ENCODE measurements around the gene ERG. TPM values are rescaled to one million over a fixed set of nuclear protein-coding genes. Genes with fewer than 3 reads are reported as not detected.

Gene ERG
- total and polyA plus RNA-seq, 8 donors = 21.7 to 48.1 (median 36.8) TPM

DNA sequence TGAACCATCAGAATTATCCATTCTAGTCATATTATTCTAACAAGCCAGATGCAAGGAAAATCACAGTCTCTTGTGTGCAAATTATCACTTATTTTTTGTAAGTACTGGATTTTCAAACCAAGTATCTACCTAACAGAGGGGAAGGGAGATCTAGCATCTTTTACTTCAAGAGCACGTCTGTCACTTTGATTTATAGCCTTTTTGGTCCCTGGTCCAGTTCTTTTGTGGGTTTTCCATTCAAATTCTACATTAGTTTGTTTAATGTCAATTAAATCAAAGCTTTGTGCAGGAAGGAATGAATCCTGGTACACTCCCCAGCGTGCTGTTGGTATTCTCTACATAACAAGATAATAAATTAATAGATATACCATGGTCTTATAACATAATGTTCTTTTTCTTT is 43.6 kb downstream of the ERG start:
- H3K4me1 ChIP-seq = peaks cover 7 to 13% of the 10 kb centered on the region in 2 donors
- no peak overlapping the region for H3K4me3 ChIP-seq
- DNase-seq = no peak
- H3K36me3 ChIP-seq = no peaks in the 10 kb centered on the region
- no peaks in the 10 kb centered on the region for H3K27me3 ChIP-seq
- no peak overlapping the region for H3K27ac ChIP-seq
- H3K9me3 ChIP-seq = no peaks in the 10 kb centered on the region
- ATAC-seq = no peak
- TF ChIP-seq, protein P1, sequence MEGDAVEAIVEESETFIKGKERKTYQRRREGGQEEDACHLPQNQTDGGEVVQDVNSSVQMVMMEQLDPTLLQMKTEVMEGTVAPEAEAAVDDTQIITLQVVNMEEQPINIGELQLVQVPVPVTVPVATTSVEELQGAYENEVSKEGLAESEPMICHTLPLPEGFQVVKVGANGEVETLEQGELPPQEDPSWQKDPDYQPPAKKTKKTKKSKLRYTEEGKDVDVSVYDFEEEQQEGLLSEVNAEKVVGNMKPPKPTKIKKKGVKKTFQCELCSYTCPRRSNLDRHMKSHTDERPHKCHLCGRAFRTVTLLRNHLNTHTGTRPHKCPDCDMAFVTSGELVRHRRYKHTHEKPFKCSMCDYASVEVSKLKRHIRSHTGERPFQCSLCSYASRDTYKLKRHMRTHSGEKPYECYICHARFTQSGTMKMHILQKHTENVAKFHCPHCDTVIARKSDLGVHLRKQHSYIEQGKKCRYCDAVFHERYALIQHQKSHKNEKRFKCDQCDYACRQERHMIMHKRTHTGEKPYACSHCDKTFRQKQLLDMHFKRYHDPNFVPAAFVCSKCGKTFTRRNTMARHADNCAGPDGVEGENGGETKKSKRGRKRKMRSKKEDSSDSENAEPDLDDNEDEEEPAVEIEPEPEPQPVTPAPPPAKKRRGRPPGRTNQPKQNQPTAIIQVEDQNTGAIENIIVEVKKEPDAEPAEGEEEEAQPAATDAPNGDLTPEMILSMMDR (IDR thresholded peaks at IDR 0.05) = no peak
- intact Hi-C loops (cut with DNase I) = no loop called here

DNA sequence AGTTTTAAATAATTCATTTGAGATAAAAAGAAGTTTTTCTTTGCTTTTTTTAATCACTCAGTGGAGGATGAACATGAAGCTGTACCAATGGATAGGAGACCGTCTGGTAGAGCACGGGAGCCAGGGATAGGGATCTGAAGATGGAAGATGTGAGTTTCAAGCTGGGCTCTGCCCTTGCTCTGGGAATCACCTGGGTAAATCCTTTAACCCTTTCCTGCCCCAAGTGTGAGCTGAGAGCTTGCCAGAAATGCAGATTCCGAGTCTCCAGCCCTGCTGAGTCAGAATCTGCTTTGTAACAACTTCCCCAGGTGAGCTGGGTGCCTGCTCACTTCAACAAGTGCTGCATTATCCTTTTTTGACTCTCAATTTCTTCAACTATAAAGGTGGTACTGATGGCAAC is 44.1 kb downstream of the ERG start:
- no peak for DNase-seq
- H3K4me1 ChIP-seq = peaks cover 2 to 7% of the 10 kb centered on the region in 2 donors
- TF ChIP-seq, protein P1 (IDR thresholded peaks at IDR 0.05) = no peak
- H3K36me3 ChIP-seq = no peaks in the 10 kb centered on the region
- H3K27me3 ChIP-seq = no peaks in the 10 kb centered on the region
- H3K27ac ChIP-seq = peak overlapping the region in 1 of 2 donors; percentile 3
- no peak for ATAC-seq
- H3K9me3 ChIP-seq = no peaks in the 10 kb centered on the region
- intact Hi-C loops (cut with DNase I) = no loop called here
- no peak overlapping the region for H3K4me3 ChIP-seq

DNA sequence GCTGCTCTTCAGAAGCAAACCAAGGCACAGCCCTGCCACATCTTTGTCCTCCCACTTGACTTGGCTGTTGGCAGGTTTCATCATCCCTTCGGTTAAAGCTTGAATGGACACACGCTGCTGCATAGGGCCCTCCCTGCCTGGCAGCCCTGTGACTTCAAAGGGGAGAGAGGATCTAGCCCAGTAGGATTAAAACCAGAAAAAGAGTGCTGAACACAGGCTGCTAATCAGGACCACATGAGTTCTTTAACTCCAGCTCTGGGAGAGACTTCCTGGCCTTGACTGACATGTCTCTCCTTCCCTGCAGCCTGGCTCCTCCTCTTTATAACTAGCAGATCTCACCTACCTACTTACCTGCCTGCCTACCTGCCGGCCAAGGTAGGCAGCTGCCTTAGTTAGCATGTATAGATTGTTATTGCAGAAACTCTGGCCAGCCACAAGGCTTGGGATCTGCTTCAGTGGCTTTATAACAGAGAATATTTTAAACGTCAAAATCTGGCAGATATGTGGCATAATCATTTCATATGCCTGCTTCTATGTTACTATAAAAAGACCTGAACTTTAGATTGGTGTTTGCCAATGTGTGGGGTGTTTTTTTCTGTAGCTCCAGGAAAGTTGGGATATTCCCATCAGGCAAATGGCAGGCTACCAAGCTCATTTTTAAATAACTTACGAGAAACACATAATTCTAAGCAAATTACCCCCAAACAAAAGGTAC is 49.4 kb downstream of the ERG start:
- ATAC-seq = peak; percentile 21
- no peak for DNase-seq
- no peak overlapping the region for H3K4me3 ChIP-seq
- H3K27ac ChIP-seq = peak overlapping the region in 1 of 2 donors; percentile 42
- H3K4me1 ChIP-seq = peaks cover 0 to 19% of the 10 kb centered on the region in 2 donors
- H3K9me3 ChIP-seq = no peaks in the 10 kb centered on the region
- intact Hi-C loops (cut with DNase I) = no loop called here
- H3K36me3 ChIP-seq = no peaks in the 10 kb centered on the region
- H3K27me3 ChIP-seq = no peaks in the 10 kb centered on the region
- TF ChIP-seq, protein P1 (IDR thresholded peaks at IDR 0.05) = no peak

- no peak for DNase-seq
- ATAC-seq = no peak
- no peak overlapping the region for H3K4me3 ChIP-seq
- no peaks in the 10 kb centered on the region for H3K36me3 ChIP-seq
- no peaks in the 10 kb centered on the region for H3K27me3 ChIP-seq
- H3K9me3 ChIP-seq = no peaks in the 10 kb centered on the region
- peak overlapping the region in 1 of 2 donors; percentile 42 for H3K27ac ChIP-seq
- H3K4me1 ChIP-seq = peaks cover 0 to 19% of the 10 kb centered on the region in 2 donors
- intact Hi-C loops (cut with DNase I) = no loop called here
- TF ChIP-seq, protein P1 (IDR thresholded peaks at IDR 0.05) = no peak
Observed at GRCh38 chr21:38447611-38448010, 50.7 kb downstream of the ERG start.

DNA sequence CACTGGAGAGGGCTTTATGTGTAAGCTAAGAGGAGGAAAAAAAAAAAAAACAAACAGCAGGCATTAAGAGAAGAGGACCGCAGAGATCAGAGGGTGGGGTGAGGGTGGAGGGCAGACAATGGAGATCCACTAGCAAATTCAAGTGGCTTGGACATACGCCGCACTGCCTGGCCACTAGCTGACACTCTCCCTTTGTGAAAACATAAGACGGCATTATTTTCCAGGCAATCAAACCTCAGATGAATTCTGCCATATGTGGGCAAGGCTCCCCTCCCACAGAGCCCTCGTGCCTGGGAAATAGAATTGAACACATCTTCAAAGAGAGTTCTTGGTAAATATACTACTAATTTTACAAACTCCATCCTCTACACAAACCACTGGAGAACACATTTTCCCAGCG is 53.6 kb downstream of the ERG start:
- no peaks in the 10 kb centered on the region for H3K27me3 ChIP-seq
- H3K4me3 ChIP-seq = no peak overlapping the region
- H3K9me3 ChIP-seq = no peaks in the 10 kb centered on the region
- H3K27ac ChIP-seq = no peak overlapping the region
- H3K36me3 ChIP-seq = no peaks in the 10 kb centered on the region
- DNase-seq (no peak), ATAC-seq (no peak)
- H3K4me1 ChIP-seq = peaks cover 6 to 33% of the 10 kb centered on the region in 2 donors
- intact Hi-C loops (cut with DNase I) = no loop called here
- TF ChIP-seq, protein P1 (IDR thresholded peaks at IDR 0.05) = no peak
